ENCODE measurements around the gene SMIM38.
A peak's percentile ranks its signal among the peaks of the same experiment; 100 is the strongest.
"Not testable (repeated sequence)": the region's sequence is repeated elsewhere in the genome, so short reads cannot be mapped to it uniquely, and the experiment has no call there.

The SMIM38 gene

DNA sequence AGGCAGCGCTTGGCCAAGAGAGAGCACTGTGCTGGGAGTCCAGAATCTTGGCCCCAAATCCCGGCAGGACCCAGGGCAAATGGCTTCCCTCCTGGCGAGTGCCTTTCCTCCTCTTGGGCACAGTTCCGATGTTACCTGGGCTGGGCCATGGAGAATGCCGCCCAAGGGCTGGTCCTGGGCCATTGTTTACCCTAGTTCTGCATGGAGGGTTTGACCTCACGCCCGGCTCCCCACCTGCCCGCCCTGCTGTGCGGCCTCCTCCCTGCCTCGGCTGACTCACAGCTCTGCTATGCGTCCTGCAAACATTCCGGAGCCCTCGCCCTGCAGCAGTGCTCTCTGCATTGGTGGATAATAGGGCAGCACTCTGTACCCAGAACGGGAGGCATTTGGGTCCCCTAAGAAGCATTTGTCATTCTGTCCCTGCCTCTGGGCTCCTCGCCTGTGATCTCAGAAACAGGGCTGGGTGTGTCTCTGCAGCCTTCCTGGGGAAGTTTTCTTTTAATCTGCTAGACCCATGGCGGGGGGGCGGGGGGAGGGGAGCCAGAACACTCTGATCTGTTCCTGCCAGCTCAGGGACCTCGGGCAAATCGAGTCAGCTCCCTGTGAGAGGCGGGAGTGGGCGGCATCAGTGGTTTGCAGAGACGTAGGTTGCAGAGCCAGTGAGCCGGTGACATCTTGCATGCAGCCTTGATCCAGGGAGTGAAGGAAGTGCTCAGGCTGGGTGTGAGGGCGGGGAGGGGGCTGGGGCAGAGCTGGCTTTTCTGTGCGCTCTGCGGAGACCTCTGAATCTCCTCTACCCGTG lies 32.9 kb upstream of the SMIM38 start:
- DNase-seq: peak; percentile 18

DNA sequence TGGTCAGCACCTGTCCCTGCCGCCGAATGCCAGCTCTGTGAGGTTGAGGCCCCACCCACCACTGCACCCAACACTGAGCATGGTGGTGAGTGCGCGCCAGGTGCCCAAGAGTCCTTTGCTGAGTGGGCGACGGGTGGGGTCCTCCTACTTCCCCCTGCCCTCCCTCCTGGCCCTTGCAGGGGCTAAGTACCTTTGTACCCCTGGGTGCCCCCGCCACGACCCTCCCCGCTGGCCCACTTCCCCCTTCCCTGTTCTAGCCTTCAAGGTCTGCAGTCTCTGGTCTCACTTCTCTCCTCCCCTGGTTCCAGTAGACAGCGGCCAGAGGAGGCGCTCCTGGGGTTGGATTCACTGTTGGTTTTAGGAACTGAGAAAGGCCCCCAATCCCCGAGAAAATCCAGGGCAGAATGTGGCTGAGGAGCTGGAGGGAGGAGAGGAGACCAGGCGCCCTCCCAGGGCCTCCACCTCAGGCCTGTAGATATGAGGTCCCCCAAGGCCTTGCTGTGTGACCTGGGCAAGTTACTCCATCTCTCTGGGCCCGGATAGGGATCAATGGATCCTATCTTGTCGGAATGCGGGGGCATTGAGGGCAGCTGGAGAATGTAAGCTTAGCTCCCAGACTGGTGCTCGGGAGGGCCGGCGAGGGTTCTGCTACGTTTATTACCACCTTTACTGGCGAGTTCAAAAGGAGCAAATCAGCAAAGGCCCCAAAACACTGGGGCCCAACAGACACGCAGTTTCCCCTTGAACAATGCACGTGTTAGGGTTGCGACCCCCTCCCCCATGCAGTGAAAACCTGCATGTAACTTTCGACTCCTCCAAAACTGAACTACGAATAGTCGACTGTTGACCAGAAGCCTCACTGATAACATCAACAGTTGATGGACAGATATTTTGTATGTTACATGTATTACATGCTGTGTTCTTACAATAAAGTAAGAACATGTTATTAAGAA lies 31.9 kb upstream of the SMIM38 start:
- no peak for DNase-seq

DNA sequence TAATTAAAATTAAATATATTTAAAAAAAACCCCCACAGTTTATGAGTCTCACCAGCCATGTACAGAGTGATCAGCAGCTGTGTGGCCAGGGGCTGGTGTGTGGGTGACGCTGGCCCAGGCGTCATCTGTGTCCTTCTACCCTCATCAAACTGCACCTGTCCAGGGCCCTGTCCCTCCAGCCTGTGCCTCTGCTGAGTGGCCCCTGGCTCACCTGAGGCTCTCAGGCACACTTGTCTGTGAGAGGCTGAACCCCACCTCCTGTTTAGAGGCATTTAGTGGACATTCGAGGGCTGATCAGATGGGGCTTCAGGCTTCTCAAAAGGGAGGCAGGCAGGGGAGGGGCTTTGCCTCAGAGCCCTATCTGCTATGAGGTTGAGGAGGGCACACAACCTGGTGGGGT lies 29.9 kb upstream of the SMIM38 start:
- no peak for DNase-seq

DNA sequence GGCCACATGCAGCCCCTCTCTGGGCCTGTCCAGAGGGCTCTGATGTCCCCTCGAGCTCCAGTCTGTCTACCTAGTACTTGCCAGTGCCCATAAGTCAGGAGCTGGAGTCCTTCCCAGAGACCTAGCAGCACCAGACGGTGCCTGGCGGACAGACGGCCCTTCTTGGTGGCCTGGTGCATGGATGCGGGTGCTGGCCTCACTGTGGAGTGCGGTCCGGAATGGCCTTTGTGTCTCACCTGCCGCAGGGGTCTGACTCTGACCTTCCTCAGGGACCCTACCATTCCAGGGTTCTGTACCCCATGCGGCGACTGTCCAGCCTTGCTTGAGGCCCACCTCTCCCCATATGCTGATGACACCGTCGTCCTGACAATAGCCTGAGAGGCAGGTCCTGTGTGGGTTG lies 29.4 kb upstream of the SMIM38 start:
- no peak for DNase-seq

DNA sequence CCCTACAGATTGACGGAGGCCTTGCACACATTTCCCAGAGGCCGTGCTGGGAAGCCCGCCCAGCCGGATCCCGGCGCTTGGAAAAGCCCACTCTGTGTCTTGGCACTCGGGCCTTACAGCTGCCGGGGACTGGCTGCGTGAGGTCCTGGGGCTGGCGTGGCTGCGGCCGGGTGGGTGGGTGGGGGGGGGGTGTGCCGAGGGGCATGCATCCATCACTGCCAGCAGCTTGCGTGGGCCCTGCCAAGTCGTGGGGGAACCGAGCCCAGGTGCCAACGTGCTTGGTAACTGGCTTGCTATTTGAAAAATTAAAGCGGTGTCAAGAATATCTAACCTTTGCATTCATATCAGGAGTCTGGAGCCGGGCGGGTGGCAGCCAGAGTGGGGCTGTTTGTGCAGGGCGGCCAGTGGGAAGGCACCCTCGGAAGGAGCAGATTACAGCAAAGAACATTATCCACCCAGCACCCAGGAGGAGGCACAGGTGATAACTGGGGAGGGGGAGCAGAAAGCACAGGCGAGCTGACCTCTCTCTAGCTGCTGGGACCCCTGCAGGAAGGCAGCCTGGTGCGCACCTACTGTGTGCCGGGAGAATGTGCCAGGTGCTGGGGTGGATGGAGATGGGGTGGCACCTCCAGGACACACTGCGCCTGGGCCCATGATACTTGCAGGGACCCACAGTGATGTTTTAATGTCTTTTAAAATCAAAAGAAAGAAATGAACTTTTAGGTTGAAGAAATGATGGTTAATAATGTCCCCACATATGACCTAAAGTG lies 28.5 kb upstream of the SMIM38 start:
- DNase-seq: no peak

DNA sequence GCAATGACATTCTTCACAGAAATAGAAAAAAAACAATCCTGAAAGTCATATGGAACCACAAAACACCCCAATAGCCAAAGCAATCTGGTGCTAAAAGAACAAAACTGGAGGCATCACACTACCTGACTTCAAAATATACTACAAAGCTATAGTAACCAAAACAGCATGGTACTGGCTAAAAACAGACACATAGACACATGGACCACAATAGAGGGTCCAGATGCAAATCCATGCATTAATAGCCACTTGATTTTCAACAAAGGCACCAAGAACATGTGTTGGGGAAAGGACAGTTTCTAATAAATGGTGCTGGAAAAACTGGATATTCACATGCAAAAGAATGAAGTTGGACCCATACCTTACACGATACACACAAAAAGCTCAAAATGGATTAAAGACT lies 27.9 kb upstream of the SMIM38 start:
- no peak for DNase-seq

DNA sequence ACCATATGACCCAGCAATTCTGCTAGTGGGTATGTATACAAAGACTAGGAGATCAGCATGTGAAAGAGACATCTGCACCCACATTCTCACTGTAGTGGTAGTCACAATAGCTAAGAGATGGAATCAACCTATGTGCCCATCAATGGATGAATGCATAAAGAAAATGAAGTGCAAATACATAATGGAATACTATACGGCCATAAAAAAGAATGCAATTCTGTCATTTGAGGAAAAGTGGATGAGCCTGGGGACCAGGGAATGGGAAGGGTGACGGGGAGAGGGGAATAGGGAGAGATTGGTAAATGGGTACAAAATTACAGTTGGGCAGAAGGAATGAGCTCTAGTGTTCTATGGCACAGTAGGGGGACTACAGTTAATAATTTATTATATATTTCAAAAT lies 26.7 kb upstream of the SMIM38 start:
- no peak for DNase-seq

DNA sequence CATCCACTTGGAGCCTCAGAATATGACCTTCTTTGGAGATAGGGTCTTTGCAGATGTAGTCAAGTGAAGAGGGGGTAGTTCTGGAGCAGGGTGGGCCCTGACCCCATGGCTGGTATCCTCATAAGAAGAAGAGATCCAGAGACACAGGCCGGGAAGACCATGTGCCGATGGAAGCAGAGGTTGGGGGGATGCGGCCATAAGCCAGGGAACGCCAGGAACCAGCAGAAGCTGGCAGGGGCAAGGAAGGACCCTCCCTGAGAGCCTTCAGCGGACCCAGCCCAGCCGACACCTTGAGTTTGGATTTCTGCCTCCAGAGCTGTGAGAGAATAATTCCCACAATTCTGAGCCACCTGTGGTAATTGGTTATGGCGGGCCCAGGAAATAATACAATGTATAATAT lies 26.1 kb upstream of the SMIM38 start:
- no peak for DNase-seq

DNA sequence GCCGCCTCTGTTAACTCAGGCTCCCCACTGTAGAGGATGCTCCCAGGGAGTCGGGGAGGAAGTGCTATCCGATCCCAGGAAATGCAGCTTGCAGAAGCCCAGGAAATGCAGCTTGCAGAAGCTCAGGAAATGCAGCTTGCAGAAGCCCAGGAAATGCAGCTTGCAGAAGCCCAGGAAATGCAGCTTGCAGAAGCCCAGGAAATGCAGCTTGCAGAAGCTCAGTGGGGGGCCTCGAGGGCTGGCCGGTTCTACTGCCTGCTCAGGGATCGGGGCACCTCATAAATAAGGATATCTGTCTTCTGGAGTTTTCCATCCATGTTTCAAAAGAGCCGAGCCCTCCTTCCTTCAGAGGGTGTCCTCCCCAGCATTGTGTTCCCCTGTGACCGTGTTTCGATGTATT lies 25.1 kb upstream of the SMIM38 start:
- DNase-seq: no peak

DNA sequence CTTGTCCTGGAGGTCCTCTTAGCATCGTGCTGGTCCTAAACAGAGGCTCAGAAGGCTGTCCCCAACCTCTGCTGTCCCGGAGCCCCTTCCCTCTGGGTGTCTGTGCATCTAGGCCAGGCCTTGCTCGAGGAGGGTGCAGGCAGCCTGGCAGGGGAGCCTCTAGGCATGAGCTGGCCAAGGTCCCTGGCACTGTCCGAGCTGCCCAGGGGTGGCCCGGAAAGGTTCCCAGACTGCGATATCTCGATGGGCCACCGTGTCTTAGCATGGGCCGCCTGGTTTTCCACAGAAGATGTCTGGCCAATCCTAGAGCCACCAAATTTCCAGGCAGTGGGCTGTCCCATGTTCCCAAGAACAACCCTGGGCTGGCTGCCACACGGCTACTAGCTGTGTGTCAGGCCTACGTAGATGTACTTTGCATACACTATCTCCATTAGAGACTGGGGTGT lies 24.6 kb upstream of the SMIM38 start:
- DNase-seq: no peak

DNA sequence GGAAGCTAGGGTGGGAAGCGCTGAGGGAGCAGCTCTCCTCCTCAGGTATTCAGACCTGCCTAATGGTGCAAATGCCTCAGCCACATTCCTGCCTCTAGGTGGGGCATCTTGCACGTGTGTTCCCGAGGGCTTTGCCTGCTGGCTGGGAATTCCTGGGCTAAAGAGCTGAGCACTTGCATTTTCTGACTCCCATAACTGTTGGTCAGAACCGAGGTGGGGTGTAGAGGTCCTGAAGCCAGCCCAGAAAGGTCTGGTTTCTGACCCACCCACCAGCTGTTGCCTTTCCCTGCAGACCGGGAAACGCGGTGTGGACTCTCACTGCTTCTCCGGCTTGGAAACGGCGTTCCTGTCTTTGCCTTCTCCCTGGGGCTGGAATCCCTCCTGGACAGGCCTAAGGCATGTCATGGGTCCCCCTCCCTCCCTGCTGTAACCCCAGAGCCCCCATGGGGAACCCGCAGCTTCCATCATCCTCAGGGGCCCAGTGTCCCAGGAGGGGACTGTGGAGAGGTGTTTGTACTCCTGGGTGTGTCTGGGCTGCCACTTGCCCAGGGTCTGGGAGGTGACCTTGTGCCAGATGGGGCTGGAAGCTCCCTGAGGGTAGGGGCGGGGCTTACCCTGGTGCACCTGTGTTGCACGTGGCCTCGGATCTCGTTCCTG lies 24.0 kb upstream of the SMIM38 start:
- no peak for DNase-seq

DNA sequence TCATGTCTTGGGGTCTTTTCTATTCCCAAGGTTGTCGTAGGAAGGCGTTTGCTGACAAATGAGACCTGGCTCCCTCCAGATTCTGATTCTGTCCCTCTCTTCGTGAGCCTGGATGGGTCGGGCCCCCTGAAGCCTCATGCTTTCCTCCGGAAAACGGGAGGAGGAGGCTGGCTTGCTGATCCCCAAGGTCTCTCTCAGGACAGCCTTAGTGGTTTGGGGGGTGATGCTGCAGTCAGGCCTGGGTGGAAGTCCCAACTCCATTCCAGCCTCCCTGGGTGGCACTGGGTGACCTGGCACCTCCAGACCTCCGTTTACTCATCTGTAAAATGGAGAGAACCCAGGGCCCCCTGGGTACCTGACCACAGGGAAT lies 23.4 kb upstream of the SMIM38 start:
- no peak for DNase-seq

DNA sequence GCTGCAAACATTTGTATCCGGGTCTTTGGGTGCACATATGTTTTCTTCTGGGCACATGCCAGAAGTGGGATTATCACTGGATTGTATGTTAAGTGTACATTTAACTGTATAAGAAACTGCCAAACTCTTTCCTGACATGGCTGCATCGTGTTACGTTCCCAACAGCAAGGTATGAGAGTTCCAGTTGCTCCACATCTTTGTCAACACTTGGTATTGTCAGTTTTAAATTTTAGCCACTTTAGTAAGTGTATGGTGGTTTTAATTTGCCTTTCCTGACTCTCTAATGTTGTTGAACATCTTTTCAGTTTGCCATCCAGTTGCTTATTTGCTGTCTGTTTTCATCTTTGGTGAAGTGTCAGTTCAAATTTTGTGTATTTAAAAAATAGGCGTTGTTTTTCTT lies 22.5 kb upstream of the SMIM38 start:
- DNase-seq: no peak

DNA sequence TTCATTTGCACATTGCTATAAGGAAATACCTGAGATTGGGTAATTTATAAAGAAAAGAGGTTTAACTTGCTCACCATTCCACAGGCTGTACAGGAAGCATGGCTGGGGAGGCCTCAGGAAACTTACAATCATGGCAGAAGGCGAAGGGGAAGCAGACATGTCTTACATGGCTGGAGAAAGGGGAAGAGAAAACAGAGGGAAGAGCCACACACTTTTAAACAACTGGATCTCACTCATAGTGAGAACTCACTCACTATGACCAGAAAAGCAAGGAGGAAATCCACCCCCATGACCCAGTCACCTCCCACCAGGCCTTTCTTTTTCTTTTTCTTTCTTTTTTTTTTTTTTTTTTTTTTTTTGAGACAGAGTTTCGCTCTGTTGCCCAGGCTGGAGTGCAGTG lies 21.6 kb upstream of the SMIM38 start:
- DNase-seq: not testable (repeated sequence)

DNA sequence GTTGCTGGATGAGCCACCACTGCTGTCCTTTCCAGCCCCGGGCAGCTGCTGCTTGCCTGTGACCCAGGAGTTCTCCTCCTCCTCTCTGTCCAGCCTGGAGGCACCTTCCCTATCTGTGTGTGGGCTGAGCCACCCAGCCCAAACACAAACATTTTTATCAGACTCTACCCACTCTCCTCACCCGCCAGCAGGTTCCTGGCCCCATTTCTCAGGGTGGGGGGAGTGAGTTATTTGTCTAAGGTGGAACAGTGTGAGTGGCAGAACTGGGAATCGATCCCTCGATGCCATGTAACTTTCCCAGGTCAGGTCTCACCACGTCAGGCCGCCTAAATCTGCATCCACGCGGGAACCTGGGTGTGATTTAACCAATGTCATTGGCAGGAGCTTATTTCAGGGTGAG lies 20.8 kb upstream of the SMIM38 start:
- DNase-seq: no peak

DNA sequence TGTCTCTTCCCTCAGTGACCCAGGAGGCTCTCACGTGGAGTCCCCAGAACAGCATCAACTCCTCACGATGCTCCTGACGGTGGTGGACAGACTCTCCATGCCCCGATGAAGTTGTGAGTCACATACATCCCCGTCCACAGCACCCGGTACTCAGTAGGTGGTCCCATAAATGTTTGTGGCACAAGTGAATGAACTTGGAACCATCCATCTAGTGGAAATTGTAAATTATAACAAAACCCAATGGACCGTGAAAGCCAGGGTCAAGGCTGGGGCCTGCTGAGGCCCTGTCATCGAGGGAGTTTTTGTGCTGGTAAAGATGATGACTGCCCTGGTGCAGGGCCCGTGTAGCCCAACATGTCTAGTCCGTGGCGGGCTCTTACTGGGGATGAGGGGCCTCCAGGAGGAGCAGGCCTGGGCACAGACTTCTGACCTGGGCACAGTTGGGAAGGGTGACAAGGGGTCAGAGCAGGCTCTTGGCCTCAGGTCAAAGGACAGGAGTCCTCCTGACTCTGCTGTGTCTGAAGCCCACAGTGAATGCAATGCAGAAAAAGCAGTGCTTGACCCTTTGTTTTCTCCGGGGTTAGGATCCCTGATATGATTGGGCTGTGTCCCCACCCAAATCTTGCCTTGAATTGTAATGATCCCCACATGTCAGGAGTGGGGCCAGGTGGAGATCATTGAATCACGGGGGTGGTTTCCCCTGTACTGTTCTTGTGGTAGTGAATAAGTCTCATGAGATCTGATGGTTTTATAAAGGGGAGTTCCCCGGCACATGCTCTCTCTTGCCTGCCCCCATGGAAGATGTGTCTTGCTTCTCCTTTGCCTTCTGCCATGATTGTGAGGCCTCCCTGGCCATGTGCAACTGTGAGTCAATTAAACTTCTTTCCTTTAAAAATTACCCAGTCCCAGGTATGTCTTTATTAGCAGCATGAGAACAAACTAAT lies 20.0 kb upstream of the SMIM38 start:
- no peak for DNase-seq

DNA sequence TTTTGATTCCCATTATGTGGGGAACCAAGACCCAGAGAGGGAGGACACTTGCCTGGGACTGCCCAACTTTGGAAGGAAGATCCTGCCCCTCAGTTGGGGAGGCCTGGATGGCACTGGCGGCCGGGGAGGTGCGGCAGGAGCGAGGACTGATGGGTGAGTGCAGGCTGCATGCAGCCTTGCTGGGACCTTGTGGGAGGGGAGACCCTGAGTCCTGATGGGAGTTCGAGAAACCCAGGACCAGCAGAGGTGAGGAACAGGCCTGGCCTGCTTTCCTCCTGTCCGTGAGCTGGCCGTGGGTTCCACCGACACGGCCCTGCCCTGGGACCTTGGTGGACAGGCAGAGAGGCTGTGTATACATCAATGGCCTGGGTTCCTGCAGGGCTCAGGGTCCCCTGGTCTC lies 19.3 kb upstream of the SMIM38 start:
- DNase-seq: no peak

DNA sequence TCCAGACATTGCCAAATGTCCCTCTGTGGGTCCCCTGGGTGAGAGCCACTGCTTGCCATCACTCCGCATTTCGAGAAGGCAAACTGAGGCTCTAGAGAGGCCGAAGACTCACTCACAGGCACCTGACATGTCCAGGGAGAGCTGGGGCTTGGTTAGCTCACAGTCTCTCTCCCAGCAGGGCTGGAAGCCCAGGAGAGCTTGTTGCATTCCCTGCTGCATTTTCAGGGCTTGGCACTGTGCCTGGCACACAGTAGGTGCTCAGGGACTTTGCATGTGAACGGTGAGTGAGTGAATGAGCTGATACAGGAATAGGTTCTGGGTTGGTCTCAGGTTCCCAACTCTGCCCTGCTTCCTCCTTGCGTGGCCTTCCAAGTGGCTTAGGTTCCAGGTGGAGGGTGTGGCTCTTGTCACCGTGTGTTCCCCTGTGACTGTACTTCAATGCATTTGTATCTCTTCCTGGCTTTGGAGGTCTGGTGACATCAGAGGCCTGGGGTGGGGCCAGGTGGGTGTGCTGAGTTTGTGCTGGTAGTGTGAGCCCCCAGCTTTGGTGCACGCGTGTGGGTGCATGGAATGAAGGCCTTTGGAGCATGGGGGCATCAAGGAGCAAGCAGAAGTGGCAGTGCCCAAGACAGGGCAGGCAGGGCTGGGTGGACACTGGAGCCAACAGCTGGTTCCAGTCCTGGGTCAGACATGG lies 18.4 kb upstream of the SMIM38 start:
- DNase-seq: no peak

DNA sequence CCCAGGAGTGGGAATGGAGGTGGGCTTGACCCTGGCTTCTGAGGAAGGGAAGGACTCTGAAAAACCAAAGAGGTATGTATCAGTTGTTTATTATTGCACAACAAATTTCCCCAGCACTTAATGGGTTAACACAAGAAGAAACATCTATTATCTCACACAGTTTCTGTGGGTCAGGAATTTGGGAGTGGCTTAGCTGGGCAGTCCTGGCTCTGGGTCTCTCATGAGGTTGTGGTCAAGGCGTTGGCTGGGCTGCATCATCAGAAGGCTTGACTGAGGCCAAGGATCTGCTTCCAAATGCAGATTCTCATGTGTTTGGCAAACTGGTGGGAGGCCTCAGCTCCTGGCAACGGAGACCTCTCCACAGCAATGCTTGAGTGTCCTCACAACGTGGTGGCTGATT lies 17.5 kb upstream of the SMIM38 start:
- DNase-seq: no peak

DNA sequence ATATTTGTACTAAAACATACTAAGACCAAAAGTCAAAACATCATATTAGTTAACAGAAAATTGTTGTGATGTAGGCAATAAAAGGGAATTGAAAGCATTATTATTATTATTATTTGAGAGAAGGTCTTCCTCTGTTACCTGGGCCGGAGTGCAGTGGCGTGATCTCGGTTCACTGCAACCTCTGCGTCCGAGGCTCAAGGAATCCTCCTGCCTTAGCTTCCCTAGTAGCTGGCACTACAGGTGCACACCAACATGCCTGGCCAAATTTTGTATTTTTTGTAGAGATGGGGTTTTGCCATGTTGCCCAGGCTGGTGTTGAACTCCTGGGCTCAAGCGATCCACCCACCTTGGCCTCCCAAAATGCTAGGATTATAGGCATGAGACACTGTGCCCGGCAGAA lies 15.6 kb upstream of the SMIM38 start:
- not testable (repeated sequence) for DNase-seq

DNA sequence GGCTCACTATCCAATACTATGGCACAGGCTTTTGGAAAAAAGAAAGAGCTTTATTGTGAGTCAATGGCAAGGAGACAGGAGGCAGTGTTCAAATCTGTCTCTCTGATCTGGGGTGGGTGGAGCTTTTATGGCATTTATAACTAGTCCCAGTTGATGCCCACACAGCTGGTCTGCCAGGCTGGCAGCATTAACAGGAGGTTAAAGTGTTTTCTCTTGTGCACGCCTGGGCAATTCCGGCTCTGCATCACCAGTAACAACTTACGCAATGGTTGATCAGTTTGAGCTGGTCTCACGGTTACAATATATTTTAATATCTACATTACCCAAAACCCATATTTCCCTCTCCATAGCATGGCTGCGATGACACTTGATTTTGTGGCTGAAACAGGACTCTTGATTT lies 15.1 kb upstream of the SMIM38 start:
- DNase-seq: no peak

Measured in GOT3 (cell line).